ENCODE results near the gene STAT5B. TPM values are rescaled to one million over a fixed set of nuclear protein-coding genes. Genes with fewer than 3 reads are reported as not detected.
"Not testable (repeated sequence)": the region's sequence is repeated elsewhere in the genome, so short reads cannot be mapped to it uniquely, and the experiment has no call there.

Gene STAT5B
- total and polyA plus RNA-seq, 9 of the 15 experiments (the other 6 are each of a cell fraction or from before 2014, with no cell fraction given): 20.8 to 176 (median 92.4) TPM

DNA sequence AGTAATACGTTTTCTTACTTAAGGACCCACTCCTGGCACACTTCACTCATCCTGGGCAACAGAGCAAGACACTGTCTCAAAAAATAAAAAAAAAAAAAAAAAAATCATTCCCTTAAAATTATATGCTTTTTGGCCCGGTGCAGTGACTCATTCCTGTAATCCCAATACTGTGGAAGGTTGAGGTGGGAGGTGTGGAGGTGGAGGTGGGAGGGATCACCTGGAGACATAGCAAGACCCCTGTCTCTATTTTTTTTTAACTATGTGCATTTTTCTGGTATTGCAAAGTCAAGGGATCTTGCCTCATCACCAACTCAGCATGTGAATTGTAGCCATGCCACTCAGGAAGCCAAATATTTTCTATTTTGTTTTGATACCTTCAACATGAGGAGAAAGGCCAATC lies 9.7 kb downstream of the STAT5B start (continued):
- TF ChIP-seq WHSC1 (IDR thresholded peaks at IDR 0.05; ENCODE audit: low read length): no peak
- peak in 1 of 2 experiments; percentile 6; a peak in 1 of 4 replicates for TF ChIP-seq ARNT (IDR thresholded peaks at IDR 0.05)

- FAIRE-seq; H3K9ac ChIP-seq (ENCODE audit: insufficient read depth in 1 of 2, low read depth in 2 of 2, low read length in 2 of 2); H3K27ac ChIP-seq (ENCODE audit: extremely low read depth, low read depth, low read length); H3K9me1 ChIP-seq (ENCODE audit: control insufficient read depth, insufficient read depth, low read length); in situ Hi-C loops (cut with MboI); CTCF ChIA-PET (ENCODE audit: low intra/inter-chr PET ratio); H4K20me1 ChIP-seq (replicated peaks; ENCODE audit: control insufficient read depth, insufficient read depth, low read length); intact Hi-C loops (cut with micrococcal nuclease); H2AFZ ChIP-seq (ENCODE audit: low read depth, low read length); H3K27me3 ChIP-seq (ENCODE audit: control insufficient read depth in 2 of 2, insufficient read depth in 2 of 2, low read length in 2 of 2); DNase-seq (ENCODE audit: extremely low read depth in 1 of 4, low spot score in 3 of 4); H3K4me3 ChIP-seq; H3K9me3 ChIP-seq (replicated peaks; ENCODE audit: control insufficient read depth, insufficient read depth, low read depth, low read length); H3K4me2 ChIP-seq (ENCODE audit: insufficient read depth, low read length); ATAC-seq: not testable (repeated sequence)
- H3K36me3 ChIP-seq (ENCODE audit: control insufficient read depth, insufficient read depth, low read length): peaks cover 21% of the 10 kb centered on the region; the same call in 2 of the 3 replicates
- peak; percentile 44 for TF ChIP-seq ZNF146 (CRISPR knock-in tag; IDR thresholded peaks at IDR 0.05; ENCODE audit: unreplicated experiment)
- peak; percentile 71; the same call in 1 of the 2 replicates for TF ChIP-seq BCOR (IDR thresholded peaks at IDR 0.05)
- peak; percentile 11 for TF ChIP-seq SUPT5H (IDR thresholded peaks at IDR 0.05)
- peak; percentile 39 to 58; a peak in 3 of 4 replicates for TF ChIP-seq KDM1A (IDR thresholded peaks at IDR 0.05)
- peak; percentile 2; the same call in 1 of the 2 replicates for TF ChIP-seq POLR2A (conservative IDR thresholded peaks at IDR 0.05)
- H3K4me1 ChIP-seq (replicated peaks in 1 of 2; ENCODE audit: control insufficient read depth in 2 of 2, insufficient read depth in 2 of 2, low read length in 2 of 2): peaks cover 10 to 18% of the 10 kb centered on the region in 2 experiments
- 80% methylated on average over 1 of the region's 4 CpGs for WGBS (ENCODE audit: insufficient coverage, low coverage, missing lambda C conversion rate)
- peaks cover 88% of the 10 kb centered on the region for H3K79me2 ChIP-seq (ENCODE audit: control insufficient read depth, insufficient read depth, low read length)
- POLR2A ChIA-PET: interaction anchor here (0.6 kb wide), 1 partner anchor 322 kb away, joined by 3 read pairs; no protein-coding TSS in a partner anchor
- TSS peak; percentile 20 for BruUV-seq (replicated peaks)
Observed at GRCh38 chr17:42264366-42264765, 11.8 kb downstream of the STAT5B start.

All from K562 (cell line).